ENCODE results near the gene TTLL8.

Gene TTLL8

DNA sequence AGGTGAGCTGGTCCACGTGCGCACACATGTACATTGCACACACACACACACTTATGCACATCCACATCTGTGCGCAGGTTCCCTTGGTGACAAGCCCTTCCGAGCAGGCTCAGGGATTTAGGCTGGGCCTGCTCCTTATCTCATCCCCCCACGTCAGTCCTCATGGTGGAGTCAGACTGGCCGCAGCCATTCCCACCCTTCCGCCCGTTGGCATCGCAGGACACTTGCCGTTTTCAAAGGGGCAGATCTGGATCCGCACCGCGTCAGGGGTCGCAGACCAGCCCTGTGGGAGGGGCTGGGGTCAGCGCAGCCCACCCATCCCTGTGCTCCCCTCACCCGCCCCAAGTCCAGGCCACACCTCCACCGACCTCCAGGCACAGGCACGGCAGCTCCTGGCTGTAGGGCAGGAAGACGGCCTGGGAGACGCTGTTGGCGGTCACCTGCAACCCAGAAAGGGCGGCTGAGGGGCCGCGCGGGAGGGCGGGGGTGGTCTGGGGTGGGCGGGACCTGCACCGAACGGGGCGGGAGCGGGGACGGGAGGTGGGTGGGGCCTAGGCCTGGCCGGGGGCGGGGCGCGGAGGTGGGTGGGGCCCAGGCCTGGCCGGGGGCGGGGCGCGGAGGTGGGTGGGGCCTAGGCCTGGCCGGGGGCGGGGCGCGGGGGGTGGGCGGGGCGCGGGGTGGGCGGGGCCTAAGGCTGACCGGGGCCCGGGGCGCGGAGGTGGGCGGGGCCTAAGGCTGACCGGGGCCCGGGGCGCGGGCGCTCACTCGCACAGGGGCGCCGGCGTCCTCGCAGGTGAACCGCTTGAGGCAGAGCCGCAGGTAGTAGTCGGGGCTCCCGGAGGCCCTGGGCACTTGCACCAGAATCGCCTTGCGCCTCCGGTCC, 58.8 kb downstream of the TTLL8 start:
- 10 to 11% methylated on average over 63 to 66 of the region's 70 CpGs for WGBS, 2 experiments
- Histone ChIP-seq H3K27ac (ENCODE audit: insufficient read depth, low read depth, low read length, poor library complexity, severe bottlenecking) (no peak overlapping the region), H3K9me3 (ENCODE audit: control insufficient read depth, low read length) (no peaks in the 10 kb centered on the region), H3K27me3 (ENCODE audit: control insufficient read depth, insufficient read depth, low read length, poor library complexity, severe bottlenecking) (peaks cover 20% of the 10 kb centered on the region), H3K4me3 (ENCODE audit: insufficient read depth, low read depth, low read length) (peak overlapping the region; percentile 38), H3K36me3 (ENCODE audit: control insufficient read depth, insufficient read depth, low read length) (no peaks in the 10 kb centered on the region), H3K4me1 (ENCODE audit: control insufficient read depth, insufficient read depth, low read length) (peaks cover 16% of the 10 kb centered on the region)

DNA sequence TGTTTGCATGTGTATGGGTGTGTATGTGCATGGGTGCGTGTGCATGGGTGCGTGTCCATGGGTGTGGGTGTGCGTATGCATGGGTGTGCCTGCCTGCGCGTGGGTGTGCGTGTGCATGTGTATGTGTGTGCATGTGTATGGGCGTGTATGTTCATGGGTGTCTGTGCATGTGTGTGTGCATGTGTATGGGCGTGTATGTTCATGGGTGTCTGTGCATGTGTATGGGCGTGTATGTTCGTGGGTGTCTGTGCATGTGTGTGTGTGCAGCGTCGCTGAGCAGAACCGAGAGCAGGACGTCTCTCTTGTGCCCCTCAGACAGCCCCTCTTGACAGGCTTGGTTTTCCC, 59.4 kb downstream of the TTLL8 start:
- peaks cover 20% of the 10 kb centered on the region for H3K27me3 ChIP-seq (ENCODE audit: control insufficient read depth, insufficient read depth, low read length, poor library complexity, severe bottlenecking)
- no peaks in the 10 kb centered on the region for H3K36me3 ChIP-seq (ENCODE audit: control insufficient read depth, insufficient read depth, low read length)
- no peaks in the 10 kb centered on the region for H3K9me3 ChIP-seq (ENCODE audit: control insufficient read depth, low read length)
- H3K27ac ChIP-seq (ENCODE audit: insufficient read depth, low read depth, low read length, poor library complexity, severe bottlenecking), result no peak overlapping the region
- 93 to 94% methylated on average over 14 of the region's 14 CpGs for WGBS, 2 experiments
- H3K4me1 ChIP-seq (ENCODE audit: control insufficient read depth, insufficient read depth, low read length), result peaks cover 16% of the 10 kb centered on the region
- peak overlapping the region; percentile 38 for H3K4me3 ChIP-seq (ENCODE audit: insufficient read depth, low read depth, low read length)

DNA sequence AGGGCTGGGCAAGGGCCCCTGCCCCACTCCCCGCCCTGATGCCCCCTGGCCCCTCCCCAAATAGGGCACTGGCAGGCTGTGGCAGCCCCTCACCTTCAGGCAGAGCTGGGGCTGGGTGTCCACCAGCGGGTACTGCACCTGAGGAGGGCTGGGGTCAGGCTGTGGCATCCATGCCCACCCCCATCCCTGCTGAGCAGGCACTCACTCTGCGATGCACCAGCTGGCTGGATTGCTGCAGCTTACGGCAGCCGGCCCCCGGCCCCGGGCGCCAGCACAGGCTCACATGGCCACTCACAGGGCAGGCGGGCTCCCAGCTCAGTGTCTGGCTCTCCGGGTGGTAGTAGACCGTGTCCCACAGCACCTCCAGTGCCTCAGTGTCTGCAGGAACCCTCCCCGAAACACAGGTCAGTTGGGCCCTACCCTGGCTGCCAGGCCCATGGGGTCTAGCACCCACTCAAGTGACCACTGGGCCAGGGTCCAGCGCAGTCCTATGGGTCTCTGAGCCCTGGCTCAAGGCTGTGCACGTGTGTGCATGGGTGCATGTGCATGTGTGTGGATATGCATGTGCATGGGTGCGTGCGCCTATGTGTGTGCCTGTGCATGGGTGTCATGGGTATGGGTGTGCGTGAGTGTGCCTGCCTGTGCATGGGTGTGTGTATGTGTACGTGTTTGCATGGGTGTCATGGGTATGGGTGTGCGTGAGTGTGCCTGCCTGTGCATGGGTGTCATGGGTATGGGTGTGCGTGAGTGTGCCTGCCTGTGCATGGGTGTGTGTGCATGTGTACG, 60.0 kb downstream of the TTLL8 start:
- H3K4me1 ChIP-seq (ENCODE audit: control insufficient read depth, insufficient read depth, low read length), result peaks cover 16% of the 10 kb centered on the region
- H3K27me3 ChIP-seq (ENCODE audit: control insufficient read depth, insufficient read depth, low read length, poor library complexity, severe bottlenecking), result peaks cover 20% of the 10 kb centered on the region
- no peaks in the 10 kb centered on the region for H3K36me3 ChIP-seq (ENCODE audit: control insufficient read depth, insufficient read depth, low read length)
- no peak overlapping the region for H3K4me3 ChIP-seq (ENCODE audit: insufficient read depth, low read depth, low read length)
- H3K27ac ChIP-seq (ENCODE audit: insufficient read depth, low read depth, low read length, poor library complexity, severe bottlenecking), result no peak overlapping the region
- 93 to 95% methylated on average over 21 of the region's 21 CpGs for WGBS, 2 experiments
- H3K9me3 ChIP-seq (ENCODE audit: control insufficient read depth, low read length), result no peaks in the 10 kb centered on the region

DNA sequence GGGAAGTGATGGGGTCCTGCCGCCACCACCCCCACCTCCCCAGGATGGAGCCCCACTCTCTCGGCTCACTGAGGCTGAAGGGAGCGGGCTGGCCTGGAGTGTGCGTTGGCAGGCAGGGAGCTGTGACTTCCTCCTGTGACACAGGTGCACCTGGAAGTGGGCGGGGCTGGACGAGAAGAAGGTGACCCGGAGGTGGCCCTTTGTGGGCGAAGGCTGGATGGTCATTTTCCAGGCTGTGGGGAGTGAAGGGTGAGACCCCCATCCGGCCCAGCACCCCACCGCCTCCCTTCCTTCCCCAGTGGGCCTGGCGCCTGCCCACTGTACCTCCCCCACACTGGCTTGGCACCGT, 60.9 kb downstream of the TTLL8 start:
- 89 to 94% methylated on average over 12 of the region's 12 CpGs for WGBS, 2 experiments

DNA sequence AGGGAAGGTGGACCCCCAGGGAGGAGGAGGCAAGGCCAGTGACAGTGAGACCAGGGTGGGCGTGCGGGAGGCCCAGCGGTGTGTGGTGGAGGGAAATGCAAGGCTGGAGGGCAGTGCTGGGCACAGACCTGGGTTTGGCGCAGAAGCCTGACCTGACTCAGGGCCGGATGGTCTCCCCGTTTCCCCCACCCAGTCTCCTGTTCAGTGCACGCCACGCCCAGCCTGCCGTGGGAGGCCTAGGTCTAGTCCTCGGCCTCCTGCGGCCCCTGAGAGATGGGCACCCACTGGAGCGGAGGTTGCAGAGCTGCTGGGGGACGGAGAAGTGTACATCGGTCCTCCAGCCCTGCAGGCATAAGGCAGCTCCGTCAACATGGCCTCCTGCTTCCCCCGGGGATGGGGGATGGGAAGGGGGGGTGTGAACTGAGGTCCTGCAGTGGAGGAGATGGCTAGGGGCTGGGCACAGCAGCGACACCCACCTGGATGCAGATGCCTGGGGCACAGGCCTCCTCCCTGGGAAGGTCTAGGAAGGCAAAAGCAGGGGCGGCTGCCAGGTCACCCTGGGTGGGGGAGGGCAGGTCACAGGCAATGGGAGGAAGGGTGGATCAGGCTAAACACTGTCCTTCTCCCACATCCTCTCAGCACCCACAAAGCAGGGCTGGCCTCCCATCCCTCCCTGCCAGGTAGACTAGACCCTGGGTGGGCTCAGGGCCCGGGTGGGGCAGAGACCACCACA, 61.4 kb downstream of the TTLL8 start:
- Histone ChIP-seq H3K27me3 (ENCODE audit: control insufficient read depth, insufficient read depth, low read length, poor library complexity, severe bottlenecking) (peaks cover 20% of the 10 kb centered on the region), H3K36me3 (ENCODE audit: control insufficient read depth, insufficient read depth, low read length) (no peaks in the 10 kb centered on the region), H3K27ac (ENCODE audit: insufficient read depth, low read depth, low read length, poor library complexity, severe bottlenecking) (no peak overlapping the region), H3K9me3 (ENCODE audit: control insufficient read depth, low read length) (peaks cover 2% of the 10 kb centered on the region), H3K4me3 (ENCODE audit: insufficient read depth, low read depth, low read length) (no peak overlapping the region), H3K4me1 (ENCODE audit: control insufficient read depth, insufficient read depth, low read length) (peaks cover 5% of the 10 kb centered on the region)
- 86 to 87% methylated on average over 19 of the region's 19 CpGs for WGBS, 2 experiments

More for the DNA sequence above, 60.9 kb downstream of the TTLL8 start:
- no peak overlapping the region for H3K4me3 ChIP-seq (ENCODE audit: insufficient read depth, low read depth, low read length)
- H3K4me1 ChIP-seq (ENCODE audit: control insufficient read depth, insufficient read depth, low read length), result peaks cover 11% of the 10 kb centered on the region
- no peaks in the 10 kb centered on the region for H3K36me3 ChIP-seq (ENCODE audit: control insufficient read depth, insufficient read depth, low read length)
- H3K27me3 ChIP-seq (ENCODE audit: control insufficient read depth, insufficient read depth, low read length, poor library complexity, severe bottlenecking), result peaks cover 20% of the 10 kb centered on the region
- H3K27ac ChIP-seq (ENCODE audit: insufficient read depth, low read depth, low read length, poor library complexity, severe bottlenecking), result no peak overlapping the region
- no peaks in the 10 kb centered on the region for H3K9me3 ChIP-seq (ENCODE audit: control insufficient read depth, low read length)

DNA sequence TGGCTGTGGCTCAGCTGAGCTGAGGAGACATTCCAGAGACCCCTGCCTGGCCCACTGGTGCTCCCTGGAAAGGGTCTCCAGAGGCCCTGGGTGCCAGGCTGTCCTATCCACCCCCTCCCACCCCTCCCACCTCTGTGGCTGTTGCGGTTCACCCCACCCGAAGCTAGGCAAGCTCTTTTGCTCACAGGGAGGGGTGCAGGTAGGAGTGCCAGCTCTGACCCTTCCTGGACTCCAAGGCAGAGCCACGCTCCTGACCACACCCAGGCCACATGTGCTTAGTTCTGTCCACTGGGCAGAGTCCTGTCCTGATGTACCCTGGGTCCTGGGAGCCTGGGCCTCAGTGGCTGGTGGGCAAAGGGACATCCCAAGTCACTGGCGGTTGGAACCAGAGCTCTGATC, 62.0 kb downstream of the TTLL8 start:
- H3K36me3 ChIP-seq (ENCODE audit: control insufficient read depth, insufficient read depth, low read length), result no peaks in the 10 kb centered on the region
- 94 to 98% methylated on average over 4 of the region's 4 CpGs for WGBS, 2 experiments
- peaks cover 16% of the 10 kb centered on the region for H3K27me3 ChIP-seq (ENCODE audit: control insufficient read depth, insufficient read depth, low read length, poor library complexity, severe bottlenecking)

DNA sequence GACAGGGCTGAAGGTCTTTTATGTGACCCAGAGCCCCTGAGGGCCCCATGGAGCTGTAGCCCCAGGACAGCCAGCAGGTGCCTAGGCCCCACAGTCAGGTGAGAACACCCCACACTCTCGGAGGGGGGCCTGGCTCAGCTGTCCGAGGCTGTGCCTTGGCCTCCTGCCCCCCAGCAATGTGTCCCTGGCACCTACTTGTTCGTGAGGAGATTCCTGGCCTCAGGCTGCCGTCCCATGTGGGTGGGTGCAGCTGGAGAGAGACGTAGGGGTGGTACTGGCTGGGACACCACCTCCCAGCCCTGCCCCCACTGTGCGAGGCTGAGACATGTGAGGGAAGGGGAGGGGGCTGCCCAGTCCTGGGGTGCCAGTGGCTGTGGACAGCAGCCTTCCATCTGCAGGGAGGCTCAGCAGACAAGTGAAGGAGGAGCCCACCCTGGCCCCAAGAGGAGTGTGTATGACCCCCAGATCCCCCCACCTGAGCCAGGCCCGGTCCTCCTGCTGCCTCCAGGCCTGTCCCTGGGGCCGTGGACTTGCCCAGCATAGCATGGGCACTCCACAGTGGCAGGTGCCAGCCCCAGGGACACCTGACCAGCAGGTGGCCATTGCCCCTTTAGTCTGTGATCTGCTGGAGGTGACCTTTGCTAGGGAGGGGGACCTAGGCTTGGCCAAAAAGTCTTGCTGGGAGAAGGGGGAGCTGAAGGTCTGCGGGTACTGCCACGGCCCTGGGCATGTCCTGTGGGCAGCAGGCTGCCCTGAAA, 62.6 kb downstream of the TTLL8 start:
- Histone ChIP-seq H3K27ac (ENCODE audit: insufficient read depth, low read depth, low read length, poor library complexity, severe bottlenecking) (no peak overlapping the region), H3K9me3 (ENCODE audit: control insufficient read depth, low read length) (peaks cover 2% of the 10 kb centered on the region), H3K27me3 (ENCODE audit: control insufficient read depth, insufficient read depth, low read length, poor library complexity, severe bottlenecking) (peaks cover 10% of the 10 kb centered on the region), H3K4me3 (ENCODE audit: insufficient read depth, low read depth, low read length) (no peak overlapping the region), H3K4me1 (ENCODE audit: control insufficient read depth, insufficient read depth, low read length) (no peaks in the 10 kb centered on the region), H3K36me3 (ENCODE audit: control insufficient read depth, insufficient read depth, low read length) (no peaks in the 10 kb centered on the region)
- 90 to 92% methylated on average over 10 of the region's 10 CpGs for WGBS, 2 experiments

More for the DNA sequence above, 62.0 kb downstream of the TTLL8 start:
- peaks cover under 1% of the 10 kb centered on the region for H3K4me1 ChIP-seq (ENCODE audit: control insufficient read depth, insufficient read depth, low read length)
- peaks cover 2% of the 10 kb centered on the region for H3K9me3 ChIP-seq (ENCODE audit: control insufficient read depth, low read length)
- no peak overlapping the region for H3K4me3 ChIP-seq (ENCODE audit: insufficient read depth, low read depth, low read length)
- H3K27ac ChIP-seq (ENCODE audit: insufficient read depth, low read depth, low read length, poor library complexity, severe bottlenecking), result no peak overlapping the region

DNA sequence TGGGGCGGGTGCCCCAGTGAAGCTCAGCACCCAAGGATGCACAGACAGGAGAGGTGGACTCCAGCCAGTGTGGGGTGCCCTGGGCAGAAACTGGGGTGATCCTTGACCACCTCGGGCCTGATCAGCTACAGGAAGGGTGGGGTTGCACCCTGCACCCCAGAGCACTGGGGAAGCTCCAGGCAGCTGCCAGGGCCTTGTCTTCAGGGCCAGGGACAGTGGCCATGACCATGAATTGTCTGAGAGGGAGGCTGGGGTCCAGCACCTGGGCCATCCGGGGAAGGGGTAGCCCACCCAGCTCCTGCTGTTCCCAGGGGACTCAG, 63.1 kb downstream of the TTLL8 start:
- H3K4me3 ChIP-seq (ENCODE audit: insufficient read depth, low read depth, low read length), result no peak overlapping the region
- H3K36me3 ChIP-seq (ENCODE audit: control insufficient read depth, insufficient read depth, low read length), result no peaks in the 10 kb centered on the region
- no peak overlapping the region for H3K27ac ChIP-seq (ENCODE audit: insufficient read depth, low read depth, low read length, poor library complexity, severe bottlenecking)
- no peaks in the 10 kb centered on the region for H3K4me1 ChIP-seq (ENCODE audit: control insufficient read depth, insufficient read depth, low read length)
- H3K27me3 ChIP-seq (ENCODE audit: control insufficient read depth, insufficient read depth, low read length, poor library complexity, severe bottlenecking), result peaks cover 4% of the 10 kb centered on the region
- peaks cover 2% of the 10 kb centered on the region for H3K9me3 ChIP-seq (ENCODE audit: control insufficient read depth, low read length)
- WGBS, 2 experiments, result 87 to 93% methylated on average over 3 of the region's 3 CpGs

DNA sequence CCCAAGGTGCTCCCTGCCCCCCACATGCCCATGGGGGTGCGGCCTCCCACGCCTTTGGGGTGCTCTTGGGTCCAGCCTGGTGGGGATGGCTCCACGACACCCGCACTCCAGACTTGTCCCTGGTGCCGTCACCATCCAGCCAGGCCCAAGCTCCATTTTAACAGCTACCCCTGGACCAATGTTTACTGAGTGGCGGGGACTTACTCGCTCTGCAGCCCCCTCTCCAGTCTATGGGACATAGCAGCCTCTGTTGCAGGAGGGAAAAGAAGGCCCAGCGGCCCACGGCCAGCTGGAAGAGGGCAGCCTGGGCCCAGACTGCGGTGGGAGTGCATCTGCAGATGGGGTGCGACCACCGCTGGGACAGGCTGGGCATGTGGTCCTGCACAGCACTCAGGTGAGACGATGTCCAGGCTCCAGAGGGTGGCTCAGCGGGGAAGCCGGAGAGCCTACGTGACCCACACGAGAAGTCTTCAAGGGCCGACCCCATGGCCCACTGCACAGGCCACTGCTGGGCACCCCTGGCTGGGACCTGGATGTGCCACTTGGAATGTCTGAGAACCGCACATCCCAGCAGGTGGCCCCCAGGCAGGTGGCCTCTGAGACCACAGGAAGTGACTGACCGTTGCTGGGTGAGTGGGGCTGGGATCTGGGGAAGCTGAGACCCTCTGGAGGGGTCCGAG, 63.6 kb downstream of the TTLL8 start:
- no peaks in the 10 kb centered on the region for H3K27me3 ChIP-seq (ENCODE audit: control insufficient read depth, insufficient read depth, low read length, poor library complexity, severe bottlenecking)
- no peaks in the 10 kb centered on the region for H3K4me1 ChIP-seq (ENCODE audit: control insufficient read depth, insufficient read depth, low read length)
- peaks cover 2% of the 10 kb centered on the region for H3K9me3 ChIP-seq (ENCODE audit: control insufficient read depth, low read length)
- 89 to 90% methylated on average over 21 of the region's 21 CpGs for WGBS, 2 experiments
- H3K4me3 ChIP-seq (ENCODE audit: insufficient read depth, low read depth, low read length), result no peak overlapping the region
- H3K36me3 ChIP-seq (ENCODE audit: control insufficient read depth, insufficient read depth, low read length), result no peaks in the 10 kb centered on the region
- H3K27ac ChIP-seq (ENCODE audit: insufficient read depth, low read depth, low read length, poor library complexity, severe bottlenecking), result no peak overlapping the region

Data from ectodermal cell (in vitro differentiated cells).